Measurements from ENCODE around the gene SLIT1.

DNA sequence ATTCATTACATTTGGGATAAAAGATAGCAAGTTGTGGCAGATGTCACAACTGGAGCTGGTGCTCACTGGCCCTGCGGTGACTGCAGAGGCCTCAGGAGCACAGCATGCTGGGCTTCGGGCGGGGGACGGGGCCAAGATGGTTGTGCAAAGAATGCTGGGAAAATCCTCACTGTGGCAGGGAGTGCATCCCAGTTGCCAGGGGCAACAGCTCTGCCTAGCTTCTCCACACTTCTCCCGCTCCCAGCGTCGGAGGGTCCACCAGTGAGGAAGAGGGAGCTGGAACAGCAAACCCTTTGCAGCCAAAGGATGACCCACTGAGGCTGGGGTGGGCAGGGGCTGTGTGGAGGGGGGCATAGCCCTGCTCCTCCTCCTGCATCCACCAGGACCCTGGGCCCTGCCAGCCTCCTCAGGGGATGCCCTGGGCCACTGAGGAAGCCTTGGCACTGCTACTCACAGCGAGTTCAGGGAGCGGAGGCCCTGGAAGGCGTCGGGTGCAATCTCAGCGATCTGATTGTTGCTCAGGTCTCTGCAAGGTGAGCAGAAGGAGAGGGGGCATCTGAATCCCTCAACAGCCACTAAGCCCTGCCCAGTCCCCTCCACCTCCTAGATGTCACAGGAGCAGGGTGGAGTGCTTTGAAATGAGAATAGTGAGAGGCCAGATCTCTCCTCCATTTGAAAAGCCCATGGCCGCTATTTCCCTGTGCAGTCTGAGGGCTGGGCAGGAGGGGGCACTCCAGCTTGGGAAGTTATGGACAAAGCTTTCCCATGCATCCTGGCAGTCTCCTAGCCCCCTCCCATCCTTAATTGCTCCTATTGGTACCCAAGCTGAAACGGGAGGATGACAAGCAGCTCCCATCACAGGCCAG, 126.5 kb downstream of the SLIT1 start:
- TF ChIP-seq, protein P1, sequence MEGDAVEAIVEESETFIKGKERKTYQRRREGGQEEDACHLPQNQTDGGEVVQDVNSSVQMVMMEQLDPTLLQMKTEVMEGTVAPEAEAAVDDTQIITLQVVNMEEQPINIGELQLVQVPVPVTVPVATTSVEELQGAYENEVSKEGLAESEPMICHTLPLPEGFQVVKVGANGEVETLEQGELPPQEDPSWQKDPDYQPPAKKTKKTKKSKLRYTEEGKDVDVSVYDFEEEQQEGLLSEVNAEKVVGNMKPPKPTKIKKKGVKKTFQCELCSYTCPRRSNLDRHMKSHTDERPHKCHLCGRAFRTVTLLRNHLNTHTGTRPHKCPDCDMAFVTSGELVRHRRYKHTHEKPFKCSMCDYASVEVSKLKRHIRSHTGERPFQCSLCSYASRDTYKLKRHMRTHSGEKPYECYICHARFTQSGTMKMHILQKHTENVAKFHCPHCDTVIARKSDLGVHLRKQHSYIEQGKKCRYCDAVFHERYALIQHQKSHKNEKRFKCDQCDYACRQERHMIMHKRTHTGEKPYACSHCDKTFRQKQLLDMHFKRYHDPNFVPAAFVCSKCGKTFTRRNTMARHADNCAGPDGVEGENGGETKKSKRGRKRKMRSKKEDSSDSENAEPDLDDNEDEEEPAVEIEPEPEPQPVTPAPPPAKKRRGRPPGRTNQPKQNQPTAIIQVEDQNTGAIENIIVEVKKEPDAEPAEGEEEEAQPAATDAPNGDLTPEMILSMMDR (conservative IDR thresholded peaks at IDR 0.05) = no peak; the same call in 1 of the 2 replicates
- TF ChIP-seq ZFX (IDR thresholded peaks at IDR 0.05) = no peak

Measured in C4-2B (cell line).